Breast epithelium (tissue), 3 donors: Measurements from ENCODE around the gene PPP2R2D.

ENCODE experiments used
- POLR2AphosphoS5 ChIP-seq, 3 donors: sonication (generic); formaldehyde crosslinking; IDR thresholded peaks; one replicate each; pipeline ENCODE4 v1.6.1; 2017; ENCODE audit warnings: antibody characterized with exemption in 3 of 3
- TF ChIP-seq, protein P1 (sequence below), 3 donors: fragments of 450-650 bp; IDR thresholded peaks; one replicate each; pipeline ENCODE4 v1.5.1; 2016 to 2017; ENCODE audit warnings: antibody characterized with exemption in 3 of 3, mild to moderate bottlenecking in 3 of 3, moderate library complexity in 3 of 3

DNA sequence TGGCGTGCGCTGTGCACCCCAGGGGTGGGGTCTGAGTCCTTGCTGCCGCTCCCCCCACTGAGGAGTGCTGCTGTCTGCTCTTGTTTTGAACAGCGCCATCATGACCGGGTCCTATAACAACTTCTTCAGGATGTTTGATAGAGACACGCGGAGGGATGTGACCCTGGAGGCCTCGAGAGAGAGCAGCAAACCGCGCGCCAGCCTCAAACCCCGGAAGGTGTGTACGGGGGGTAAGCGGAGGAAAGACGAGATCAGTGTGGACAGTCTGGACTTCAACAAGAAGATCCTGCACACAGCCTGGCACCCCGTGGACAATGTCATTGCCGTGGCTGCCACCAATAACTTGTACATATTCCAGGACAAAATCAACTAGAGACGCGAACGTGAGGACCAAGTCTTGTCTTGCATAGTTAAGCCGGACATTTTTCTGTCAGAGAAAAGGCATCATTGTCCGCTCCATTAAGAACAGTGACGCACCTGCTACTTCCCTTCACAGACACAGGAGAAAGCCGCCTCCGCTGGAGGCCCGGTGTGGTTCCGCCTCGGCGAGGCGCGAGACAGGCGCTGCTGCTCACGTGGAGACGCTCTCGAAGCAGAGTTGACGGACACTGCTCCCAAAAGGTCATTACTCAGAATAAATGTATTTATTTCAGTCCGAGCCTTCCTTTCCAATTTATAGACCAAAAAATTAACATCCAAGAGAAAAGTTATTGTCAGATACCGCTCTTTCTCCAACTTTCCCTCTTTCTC, 55.0 kb downstream of the PPP2R2D start:
- TF ChIP-seq, protein P1, sequence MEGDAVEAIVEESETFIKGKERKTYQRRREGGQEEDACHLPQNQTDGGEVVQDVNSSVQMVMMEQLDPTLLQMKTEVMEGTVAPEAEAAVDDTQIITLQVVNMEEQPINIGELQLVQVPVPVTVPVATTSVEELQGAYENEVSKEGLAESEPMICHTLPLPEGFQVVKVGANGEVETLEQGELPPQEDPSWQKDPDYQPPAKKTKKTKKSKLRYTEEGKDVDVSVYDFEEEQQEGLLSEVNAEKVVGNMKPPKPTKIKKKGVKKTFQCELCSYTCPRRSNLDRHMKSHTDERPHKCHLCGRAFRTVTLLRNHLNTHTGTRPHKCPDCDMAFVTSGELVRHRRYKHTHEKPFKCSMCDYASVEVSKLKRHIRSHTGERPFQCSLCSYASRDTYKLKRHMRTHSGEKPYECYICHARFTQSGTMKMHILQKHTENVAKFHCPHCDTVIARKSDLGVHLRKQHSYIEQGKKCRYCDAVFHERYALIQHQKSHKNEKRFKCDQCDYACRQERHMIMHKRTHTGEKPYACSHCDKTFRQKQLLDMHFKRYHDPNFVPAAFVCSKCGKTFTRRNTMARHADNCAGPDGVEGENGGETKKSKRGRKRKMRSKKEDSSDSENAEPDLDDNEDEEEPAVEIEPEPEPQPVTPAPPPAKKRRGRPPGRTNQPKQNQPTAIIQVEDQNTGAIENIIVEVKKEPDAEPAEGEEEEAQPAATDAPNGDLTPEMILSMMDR (IDR thresholded peaks at IDR 0.05) = no peak
- TF ChIP-seq POLR2AphosphoS5 (IDR thresholded peaks at IDR 0.05) = no peak
